ENCODE data around the gene PLCL2.

The PLCL2 gene

DNA sequence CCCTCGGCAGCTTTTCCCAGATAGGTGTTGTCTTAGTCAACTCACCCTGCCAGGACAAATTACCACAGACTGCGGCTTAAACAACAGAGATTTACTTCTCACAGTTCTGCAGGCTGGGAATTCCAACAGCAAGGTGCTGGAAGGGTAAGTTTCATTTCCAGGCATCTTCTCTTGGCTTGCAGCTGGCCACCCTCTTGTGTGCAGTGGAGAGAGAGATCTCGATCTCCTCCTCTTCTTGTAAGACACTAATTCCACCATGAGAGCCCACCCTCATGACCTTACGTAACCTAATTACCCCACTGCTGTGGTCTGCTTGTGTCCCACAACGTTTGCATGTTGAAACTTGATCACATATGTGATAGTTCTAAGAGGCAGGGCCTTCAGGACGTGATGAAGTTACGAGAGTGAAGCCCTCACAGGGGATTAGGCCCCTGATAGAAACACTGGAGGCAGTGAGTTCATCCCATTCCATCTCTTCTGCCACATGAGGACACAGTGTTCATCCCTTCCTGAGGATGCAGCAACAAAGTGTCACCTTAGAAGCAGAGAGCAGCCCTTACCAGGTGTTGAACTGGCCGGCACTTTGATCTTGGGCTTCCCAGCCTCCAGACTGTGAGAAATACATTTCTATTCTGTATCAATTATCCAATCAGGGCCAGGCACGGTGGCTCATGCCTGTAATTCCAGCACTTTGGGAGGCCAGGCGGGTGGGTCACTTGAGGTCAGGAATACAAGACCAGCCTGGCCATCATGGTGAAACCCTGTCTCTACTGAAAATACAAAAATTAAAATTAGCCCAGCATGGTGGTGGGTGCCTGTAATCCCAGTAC is 247.7 kb downstream of the PLCL2 start:
- DNase-seq, result no peak

GRCh38 chr3:17133632-17134545 is 249.1 kb downstream of the PLCL2 start:
- no peak for DNase-seq

GRCh38 chr3:17135696-17136095 is 250.9 kb downstream of the PLCL2 start:
- no peak for DNase-seq

DNA sequence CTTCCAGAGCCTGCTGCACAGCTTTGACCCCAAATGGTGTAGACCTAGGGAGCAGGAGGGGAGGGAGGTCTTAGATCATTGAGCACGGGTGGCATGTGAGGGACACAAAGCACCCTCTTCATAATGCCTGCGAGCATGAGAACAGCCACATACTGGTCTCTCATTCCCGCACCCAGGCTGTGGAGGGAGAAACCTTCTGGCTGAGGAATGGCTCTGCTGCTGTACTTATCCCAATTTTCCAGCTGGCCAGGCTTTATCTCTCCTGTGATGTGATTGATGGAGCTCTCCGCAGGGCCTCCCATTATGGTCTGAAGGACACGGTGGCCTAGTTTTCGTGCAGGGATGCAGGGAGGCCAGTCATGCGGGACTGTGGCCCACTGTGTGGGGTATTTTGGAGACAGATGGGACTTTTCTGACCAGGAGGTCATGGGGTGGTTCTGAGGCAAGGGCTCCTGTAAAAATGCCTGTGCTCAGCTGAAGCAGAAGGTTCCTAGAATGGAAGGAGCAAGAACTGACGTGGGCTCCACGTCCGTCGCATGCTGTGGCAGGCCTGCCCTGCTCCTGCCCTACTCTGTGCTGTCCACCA is 251.5 kb downstream of the PLCL2 start:
- no peak for DNase-seq

DNA sequence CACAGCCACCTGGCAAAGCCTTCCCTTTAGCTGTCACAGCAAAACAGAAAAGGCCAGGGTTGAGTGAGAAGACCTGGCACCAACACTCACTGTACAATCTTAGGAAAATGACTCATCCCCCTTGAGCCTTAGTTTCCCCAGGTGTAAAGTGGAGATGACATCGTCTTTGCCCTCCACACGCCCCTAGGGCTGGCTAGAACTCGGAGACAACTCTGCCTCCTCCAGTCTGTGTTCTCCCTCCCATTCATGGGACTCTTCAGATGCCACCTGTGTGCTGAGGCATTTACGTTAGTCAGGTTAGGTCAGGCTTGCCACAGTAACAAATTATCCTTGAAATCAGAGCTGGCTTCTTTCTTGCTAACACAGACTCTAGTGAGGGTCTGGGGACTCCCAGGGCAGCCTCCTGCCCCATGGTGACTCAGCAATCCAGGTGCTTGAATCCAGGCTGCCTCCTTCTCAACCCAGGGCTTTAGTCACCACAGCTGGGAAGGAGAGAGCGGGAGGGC is 252.6 kb downstream of the PLCL2 start:
- DNase-seq, result no peak

GRCh38 chr3:17138246-17139039 is 253.7 kb downstream of the PLCL2 start:
- no peak for DNase-seq

Data from NCI-H748 treated with DMSO at 0.1 percent for 48 hours (cell line).